GM21360 (cell line): ENCODE results near the gene NMUR1.

Experiments
- ATAC-seq: cut with Tn5 transposase; IDR thresholded peaks from one replicate; pipeline ENCODE4 v1.9.1; 2021; ENCODE audit warnings: mild to moderate bottlenecking, moderate library complexity; ENCODE audit not compliant: unreplicated experiment

The NMUR1 gene

DNA sequence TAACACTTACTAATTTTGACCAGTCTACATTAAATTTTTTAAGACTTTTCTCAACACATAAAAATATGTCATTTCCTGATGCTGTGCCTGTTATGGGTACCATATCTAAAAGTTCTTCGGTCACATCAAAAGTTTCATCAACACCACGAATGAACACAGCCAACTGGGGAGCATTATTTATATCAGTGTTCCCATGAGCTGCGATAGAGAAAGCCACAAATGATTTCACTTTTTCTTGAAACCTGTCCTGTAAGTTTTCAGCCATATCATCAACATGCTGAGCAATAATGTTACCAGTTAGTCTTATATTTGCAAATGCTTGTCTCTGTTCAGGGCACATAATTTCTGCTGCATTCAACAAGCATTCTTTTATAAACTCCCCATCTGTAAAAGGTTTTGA lies 35.6 kb downstream of the NMUR1 start:
- no peak for ATAC-seq

DNA sequence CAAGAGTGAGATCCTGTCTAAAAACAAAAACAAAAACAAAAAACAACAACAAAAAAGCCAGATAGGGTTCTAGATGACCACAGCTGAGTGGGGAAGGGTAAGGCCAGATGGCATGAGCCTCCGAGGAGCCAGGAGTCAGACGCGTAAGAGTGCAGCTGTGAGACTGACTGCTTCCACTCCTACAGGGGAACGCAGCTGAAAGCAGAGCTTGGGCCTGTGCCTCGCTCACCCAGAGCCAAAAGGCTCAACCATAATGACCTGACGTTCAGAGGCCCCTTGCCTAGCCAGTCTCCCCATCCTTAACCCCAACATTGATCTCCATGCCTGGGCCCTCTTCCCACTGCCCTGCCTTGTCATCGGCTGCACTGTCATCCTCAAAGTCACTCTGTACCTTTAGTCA lies 39.4 kb downstream of the NMUR1 start:
- no peak for ATAC-seq

DNA sequence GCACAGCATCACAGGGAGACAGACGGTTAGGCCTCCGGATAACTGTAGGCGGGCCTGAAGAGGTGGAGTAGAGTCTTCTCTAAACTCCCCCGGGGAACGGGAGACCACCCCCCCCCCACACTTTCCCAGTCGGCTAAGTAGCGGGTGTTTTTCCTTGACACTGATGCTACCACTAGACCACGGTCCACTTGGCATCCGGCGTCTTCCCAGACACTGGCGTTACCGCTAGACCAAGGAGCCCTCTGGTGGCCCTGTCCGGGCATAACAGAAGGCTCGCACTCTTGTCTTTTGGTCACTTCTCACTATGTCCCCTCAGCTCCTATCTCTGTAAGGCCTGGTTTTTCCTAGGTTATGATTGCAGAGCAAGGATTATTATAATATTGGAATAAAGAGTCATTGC lies 40.3 kb downstream of the NMUR1 start:
- no peak for ATAC-seq

DNA sequence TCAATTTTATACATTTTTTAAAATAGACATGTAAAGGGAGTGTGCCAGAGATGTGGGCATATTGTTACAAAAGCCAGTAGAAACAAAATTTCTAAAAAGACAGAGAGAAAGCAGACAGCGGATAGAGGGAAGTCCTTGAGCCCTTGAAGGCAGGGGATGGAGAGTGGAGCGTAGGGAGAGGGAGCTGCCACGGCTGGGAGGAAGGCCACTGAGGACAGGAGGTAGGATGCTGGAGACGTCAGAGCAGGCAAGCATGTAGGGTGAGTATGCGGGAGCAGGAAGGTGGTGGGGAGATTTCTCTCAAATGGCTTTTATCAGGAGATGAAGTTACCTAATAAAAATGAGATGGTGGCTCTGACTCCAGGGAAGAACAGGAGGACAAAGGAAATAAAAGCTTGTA lies 41.9 kb downstream of the NMUR1 start:
- ATAC-seq: no peak

DNA sequence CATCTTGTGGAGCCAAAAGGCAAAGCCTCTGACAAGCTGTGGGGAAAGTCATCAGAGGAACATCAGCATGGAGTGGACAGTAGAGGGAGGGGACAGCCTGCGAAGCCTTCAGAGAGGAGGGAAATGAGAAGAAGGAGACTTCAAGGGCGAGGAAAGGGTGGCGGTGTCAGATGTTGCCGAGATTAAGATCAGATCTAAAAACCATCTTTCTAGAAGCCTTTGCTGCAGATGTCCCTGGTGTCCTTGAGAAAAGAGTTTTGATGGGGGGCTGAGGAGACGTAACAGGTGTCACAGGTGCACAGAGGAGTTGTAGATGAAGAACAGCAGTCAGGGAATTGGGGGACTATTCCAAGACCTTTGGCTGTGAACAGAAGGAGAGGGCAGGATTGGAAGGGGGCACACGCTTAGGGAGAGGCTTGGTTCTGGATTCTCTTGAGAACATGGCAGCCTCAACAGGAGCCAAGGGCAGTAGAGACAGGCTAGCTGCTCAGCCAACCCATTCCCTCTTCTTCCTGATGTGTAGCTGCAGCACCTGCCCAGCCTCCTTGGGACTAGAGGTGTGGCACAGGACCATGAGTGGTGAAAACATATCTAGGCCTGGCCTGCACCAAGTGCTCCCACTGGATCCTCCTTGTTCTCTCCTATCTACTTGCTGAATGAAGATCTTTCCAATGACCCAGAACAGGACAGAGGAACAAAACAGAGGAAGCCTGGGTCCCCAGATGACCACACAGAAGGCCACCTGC lies 43.2 kb downstream of the NMUR1 start:
- no peak for ATAC-seq

DNA sequence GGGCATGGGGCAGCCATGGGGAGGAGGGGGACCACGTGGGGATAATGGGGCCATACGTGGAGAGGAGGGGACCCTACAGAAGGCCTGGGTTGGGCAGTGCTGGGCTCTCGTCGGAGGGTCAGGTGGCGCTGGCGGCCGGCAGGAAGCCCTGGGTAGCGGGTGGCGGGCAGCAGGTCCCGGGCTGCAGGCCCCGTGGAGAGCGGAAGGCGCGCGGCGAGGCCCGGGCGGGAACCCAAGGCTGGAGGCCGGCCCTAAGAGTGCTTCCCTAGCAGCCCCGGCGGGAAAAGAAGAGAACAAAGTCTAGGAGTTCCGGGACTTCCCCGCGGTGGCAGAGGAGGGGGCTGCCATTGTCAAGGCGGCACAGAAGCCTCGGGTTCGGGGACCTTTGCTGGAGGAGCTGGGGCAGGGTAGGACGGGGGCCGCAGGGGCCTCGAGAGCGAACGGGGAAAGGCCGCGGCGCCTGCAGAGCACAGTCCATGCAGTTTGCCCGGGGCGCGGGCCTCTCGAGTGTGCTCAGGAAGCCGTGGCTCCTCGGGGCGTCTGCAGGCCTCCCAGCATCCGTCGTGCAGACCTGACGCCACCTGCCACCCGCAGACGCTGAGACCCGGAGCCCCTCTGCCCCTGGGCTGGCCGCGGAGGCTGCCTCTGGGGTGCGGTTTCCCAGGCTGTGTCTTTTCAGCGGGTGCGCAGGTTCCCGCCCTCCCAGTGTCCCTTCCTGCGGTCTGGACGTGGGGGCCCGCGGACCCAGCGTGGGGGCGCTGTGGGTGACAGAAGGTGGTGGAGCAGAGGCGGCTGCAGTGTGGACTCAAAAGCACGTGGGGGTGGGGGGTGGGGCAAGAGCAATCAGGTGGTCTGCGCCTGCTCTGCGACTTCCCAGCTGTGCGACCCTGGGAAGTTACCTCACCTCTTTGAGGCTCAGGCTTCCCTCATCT lies 46.6 kb downstream of the NMUR1 start:
- no peak for ATAC-seq

DNA sequence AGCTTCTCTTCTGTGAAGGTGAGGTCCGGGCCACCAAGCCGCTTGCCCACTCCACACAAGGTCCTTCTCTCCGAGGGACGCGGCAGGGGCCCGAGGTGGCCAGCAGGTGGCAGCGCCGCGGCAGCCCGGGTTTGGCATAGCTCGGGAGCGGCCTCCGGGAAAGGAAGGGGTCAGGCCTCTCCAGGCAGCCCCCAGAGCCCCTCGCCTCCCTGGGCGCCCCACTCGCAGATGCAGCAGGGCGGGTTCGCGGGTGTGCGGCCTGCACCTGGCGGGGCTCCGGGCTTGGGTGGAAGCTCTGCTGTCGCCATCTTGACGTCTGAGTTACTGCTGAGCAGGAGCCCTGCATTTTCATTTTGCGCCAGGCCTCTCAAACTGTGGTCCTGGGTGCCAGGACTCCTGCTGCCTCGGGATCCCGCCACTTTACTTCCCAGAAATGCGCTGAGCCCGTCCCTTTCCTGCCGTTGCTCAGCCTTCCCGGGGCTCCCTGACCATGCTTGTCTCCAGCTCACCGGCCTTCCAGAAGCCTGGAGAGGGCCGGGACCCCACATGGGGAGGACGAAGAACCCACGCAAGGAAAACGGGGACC lies 47.3 kb downstream of the NMUR1 start:
- no peak for ATAC-seq

- no peak for ATAC-seq
These were observed 49.5 kb downstream of the NMUR1 start for GRCh38 chr2:231480781-231481180.

GRCh38 chr2:231479455-231479854 lies 50.8 kb downstream of the NMUR1 start:
- no peak for ATAC-seq

- no peak for ATAC-seq
These were observed 53.3 kb downstream of the NMUR1 start for GRCh38 chr2:231476920-231477319.

- no peak for ATAC-seq
These were observed 54.3 kb downstream of the NMUR1 start for GRCh38 chr2:231475965-231476364.
